GM12873 (cell line): ENCODE results near the gene JARID2.

ENCODE experiments used
- TF ChIP-seq, protein P1 (sequence below): IDR thresholded peaks from 2 replicates; pipeline ENCODE4 v1.5.1; 2012; ENCODE audit warnings: low read depth, mild to moderate bottlenecking, moderate library complexity, low read length, control low read depth; ENCODE audit not compliant: insufficient read depth; ENCODE audit errors: missing control alignments

JARID2 gene

DNA sequence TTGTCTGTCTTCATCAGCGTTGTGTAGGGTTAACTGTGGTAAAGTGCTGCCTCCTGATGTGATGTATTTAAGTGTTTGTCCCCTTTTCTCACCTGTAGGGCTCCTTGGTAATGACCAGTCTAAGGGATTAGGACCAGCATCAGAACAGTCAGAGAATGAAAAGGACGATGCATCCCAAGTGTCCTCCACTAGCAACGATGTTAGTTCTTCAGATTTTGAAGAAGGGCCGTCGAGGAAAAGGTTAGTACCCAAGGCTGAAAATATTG is 164.2 kb downstream of the JARID2 start:
- TF ChIP-seq, protein P1, sequence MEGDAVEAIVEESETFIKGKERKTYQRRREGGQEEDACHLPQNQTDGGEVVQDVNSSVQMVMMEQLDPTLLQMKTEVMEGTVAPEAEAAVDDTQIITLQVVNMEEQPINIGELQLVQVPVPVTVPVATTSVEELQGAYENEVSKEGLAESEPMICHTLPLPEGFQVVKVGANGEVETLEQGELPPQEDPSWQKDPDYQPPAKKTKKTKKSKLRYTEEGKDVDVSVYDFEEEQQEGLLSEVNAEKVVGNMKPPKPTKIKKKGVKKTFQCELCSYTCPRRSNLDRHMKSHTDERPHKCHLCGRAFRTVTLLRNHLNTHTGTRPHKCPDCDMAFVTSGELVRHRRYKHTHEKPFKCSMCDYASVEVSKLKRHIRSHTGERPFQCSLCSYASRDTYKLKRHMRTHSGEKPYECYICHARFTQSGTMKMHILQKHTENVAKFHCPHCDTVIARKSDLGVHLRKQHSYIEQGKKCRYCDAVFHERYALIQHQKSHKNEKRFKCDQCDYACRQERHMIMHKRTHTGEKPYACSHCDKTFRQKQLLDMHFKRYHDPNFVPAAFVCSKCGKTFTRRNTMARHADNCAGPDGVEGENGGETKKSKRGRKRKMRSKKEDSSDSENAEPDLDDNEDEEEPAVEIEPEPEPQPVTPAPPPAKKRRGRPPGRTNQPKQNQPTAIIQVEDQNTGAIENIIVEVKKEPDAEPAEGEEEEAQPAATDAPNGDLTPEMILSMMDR: no peak

GRCh38 chr6:15410752-15411151 is 164.9 kb downstream of the JARID2 start:
- TF ChIP-seq, protein P1: no peak

- TF ChIP-seq, protein P1: no peak
These were observed 165.9 kb downstream of the JARID2 start for GRCh38 chr6:15411766-15412165.

DNA sequence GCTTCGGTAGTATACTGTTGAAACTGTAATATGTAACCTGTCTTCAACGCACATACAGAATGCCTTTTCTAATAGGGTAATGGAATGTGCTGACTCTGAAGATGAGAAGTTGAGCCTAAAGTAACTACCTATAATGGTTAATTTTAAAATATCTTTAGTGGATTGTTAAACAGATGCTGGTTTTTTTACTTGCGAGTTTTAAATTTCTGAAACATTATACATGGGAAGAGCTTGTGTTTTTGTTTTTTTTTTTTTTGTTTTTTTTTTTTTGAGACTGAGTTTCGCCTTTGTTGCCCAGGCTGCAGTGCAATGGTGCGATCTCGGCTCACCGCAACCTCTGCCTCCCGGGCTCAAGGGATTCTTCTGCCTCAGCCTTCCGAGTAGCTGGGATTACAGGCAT is 166.9 kb downstream of the JARID2 start:
- TF ChIP-seq, protein P1: no peak

- TF ChIP-seq, protein P1: no peak
These were observed 167.8 kb downstream of the JARID2 start for GRCh38 chr6:15413466-15414234.

GRCh38 chr6:15414235-15414612 is 168.4 kb downstream of the JARID2 start:
- TF ChIP-seq, protein P1: no peak

- TF ChIP-seq, protein P1: no peak
These were observed 171.2 kb downstream of the JARID2 start for GRCh38 chr6:15416932-15417509.
